K562 (cell line): ENCODE data around the gene DNAAF3. TPM values are rescaled to one million over a fixed set of nuclear protein-coding genes. Genes with fewer than 3 reads are reported as not detected.
A peak's percentile ranks its signal among the peaks of the same experiment; 100 is the strongest.

Source experiments
- FOXJ2 ChIP-seq: fragments of 200-800 bp; sonication (Bioruptor generic); IDR thresholded peaks from 2 replicates; pipeline ENCODE4 v1.6.1; 2016; ENCODE audit warnings: missing genetic modification characterization, missing compliant biosample characterization
- MLX ChIP-seq, 2 experiments: fragments of 450-650 bp in 1 of 2; sonication (generic) in 1 of 2; formaldehyde crosslinking; conservative IDR thresholded peaks; 2 replicates each; pipeline versions ENCODE4 v1.4.0 to v1.8.1; 2020 to 2022; ENCODE audit warnings: mild to moderate bottlenecking in 1 of 2, missing genetic modification reagents in 1 of 2
- PRPF4 ChIP-seq: fragments of 200-400 bp; formaldehyde crosslinking; IDR thresholded peaks from one replicate; pipeline ENCODE4 v1.6.1; 2017; ENCODE audit warnings: low read length, low read depth, mild to moderate bottlenecking; ENCODE audit not compliant: insufficient read depth, poor library complexity, severe bottlenecking
- PTTG1 ChIP-seq: fragments of 450-650 bp; IDR thresholded peaks from 2 replicates; pipeline ENCODE4 v1.6.1; 2016; ENCODE audit warnings: low read depth, mild to moderate bottlenecking, missing genetic modification characterization, missing compliant biosample characterization
- ZNF175 ChIP-seq: fragments of 200-800 bp; sonication (Bioruptor generic); IDR thresholded peaks from 2 replicates; pipeline ENCODE4 v1.6.1; 2016; ENCODE audit warnings: low read depth, mild to moderate bottlenecking, missing genetic modification characterization, missing compliant biosample characterization
- ZNF551 ChIP-seq: fragments of 250-450 bp; sonication (Bioruptor Pico); IDR thresholded peaks from 2 replicates; pipeline ENCODE4 v1.5.0; 2021; ENCODE audit warnings: mild to moderate bottlenecking, moderate library complexity
- ZNF780A ChIP-seq: fragments of 250-450 bp; sonication (Bioruptor Pico); IDR thresholded peaks from 2 replicates; pipeline ENCODE4 v1.5.0; 2021; ENCODE audit warnings: mild to moderate bottlenecking
- polyA plus RNA-seq, 8 experiments: library from polyadenylated mRNA; depleted of rRNA in 4 of 8; stranded (reverse) in 5 of 8; unstranded in 3 of 8; fragments of >200 nt; fragmentation: Nextera tagmentation in 2 of 8; fragmentation: Illumina TruSeq in 1 of 8; extraction: Ambion mirVana in 2 of 8; extraction: Trizol in 1 of 8; gene quantifications; 2 replicates each; pipeline versions ENCODE4 v1.2.1 to v1.2.3, GENCODE V29; 2011 to 2014; ENCODE audit warnings: inconsistent platforms in 1 of 8, missing spikeins in 1 of 8
- total RNA-seq, 7 experiments: library from RNA; depleted of rRNA in 6 of 7; stranded (reverse); fragments of >200 nt in 6 of 7; fragmentation: Illumina TruSeq in 2 of 7; extraction: Trizol in 2 of 7; gene quantifications; 2 replicates each; pipeline versions ENCODE4 v1.2.1 to v1.2.3, GENCODE V29; 2011 to 2021; ENCODE audit warnings: low replicate concordance in 1 of 7
- TF ChIP-seq, protein P1 (sequence below): fragments of 250-450 bp; sonication (Bioruptor Pico); IDR thresholded peaks from 2 replicates; pipeline ENCODE4 v1.4.0; 2020; ENCODE audit warnings: mild to moderate bottlenecking, moderate library complexity
- TF ChIP-seq, protein P2 (sequence below): sonication (generic); formaldehyde crosslinking; IDR thresholded peaks from 2 replicates; pipeline ENCODE4 v1.8.1; 2023; ENCODE audit warnings: mild to moderate bottlenecking, missing genetic modification reagents, moderate library complexity
- TF ChIP-seq, protein P3 (sequence below), 2 experiments: fragments of 450-650 bp; IDR thresholded peaks; 2 replicates each; pipeline ENCODE4 v1.6.1; 2016; ENCODE audit warnings: mild to moderate bottlenecking in 2 of 2, borderline replicate concordance in 1 of 2, low read depth in 1 of 2, moderate library complexity in 1 of 2

DNAAF3 gene
- total and polyA plus RNA-seq, 9 of the 15 experiments (the other 6 are each of a cell fraction or from before 2014, with no cell fraction given): 21.6 to 61.5 (median 43.0) TPM

- TF ChIP-seq, protein P1, sequence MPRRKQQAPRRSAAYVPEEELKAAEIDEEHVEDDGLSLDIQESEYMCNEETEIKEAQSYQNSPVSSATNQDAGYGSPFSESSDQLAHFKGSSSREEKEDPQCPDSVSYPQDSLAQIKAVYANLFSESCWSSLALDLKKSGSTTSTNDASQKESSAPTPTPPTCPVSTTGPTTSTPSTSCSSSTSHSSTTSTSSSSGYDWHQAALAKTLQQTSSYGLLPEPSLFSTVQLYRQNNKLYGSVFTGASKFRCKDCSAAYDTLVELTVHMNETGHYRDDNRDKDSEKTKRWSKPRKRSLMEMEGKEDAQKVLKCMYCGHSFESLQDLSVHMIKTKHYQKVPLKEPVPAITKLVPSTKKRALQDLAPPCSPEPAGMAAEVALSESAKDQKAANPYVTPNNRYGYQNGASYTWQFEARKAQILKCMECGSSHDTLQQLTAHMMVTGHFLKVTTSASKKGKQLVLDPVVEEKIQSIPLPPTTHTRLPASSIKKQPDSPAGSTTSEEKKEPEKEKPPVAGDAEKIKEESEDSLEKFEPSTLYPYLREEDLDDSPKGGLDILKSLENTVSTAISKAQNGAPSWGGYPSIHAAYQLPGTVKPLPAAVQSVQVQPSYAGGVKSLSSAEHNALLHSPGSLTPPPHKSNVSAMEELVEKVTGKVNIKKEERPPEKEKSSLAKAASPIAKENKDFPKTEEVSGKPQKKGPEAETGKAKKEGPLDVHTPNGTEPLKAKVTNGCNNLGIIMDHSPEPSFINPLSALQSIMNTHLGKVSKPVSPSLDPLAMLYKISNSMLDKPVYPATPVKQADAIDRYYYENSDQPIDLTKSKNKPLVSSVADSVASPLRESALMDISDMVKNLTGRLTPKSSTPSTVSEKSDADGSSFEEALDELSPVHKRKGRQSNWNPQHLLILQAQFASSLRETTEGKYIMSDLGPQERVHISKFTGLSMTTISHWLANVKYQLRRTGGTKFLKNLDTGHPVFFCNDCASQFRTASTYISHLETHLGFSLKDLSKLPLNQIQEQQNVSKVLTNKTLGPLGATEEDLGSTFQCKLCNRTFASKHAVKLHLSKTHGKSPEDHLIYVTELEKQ (CRISPR knock-in tag): no peak
- no peak for TF ChIP-seq ZNF551
- no peak for TF ChIP-seq ZNF780A (CRISPR knock-in tag)
- TF ChIP-seq, protein P2, sequence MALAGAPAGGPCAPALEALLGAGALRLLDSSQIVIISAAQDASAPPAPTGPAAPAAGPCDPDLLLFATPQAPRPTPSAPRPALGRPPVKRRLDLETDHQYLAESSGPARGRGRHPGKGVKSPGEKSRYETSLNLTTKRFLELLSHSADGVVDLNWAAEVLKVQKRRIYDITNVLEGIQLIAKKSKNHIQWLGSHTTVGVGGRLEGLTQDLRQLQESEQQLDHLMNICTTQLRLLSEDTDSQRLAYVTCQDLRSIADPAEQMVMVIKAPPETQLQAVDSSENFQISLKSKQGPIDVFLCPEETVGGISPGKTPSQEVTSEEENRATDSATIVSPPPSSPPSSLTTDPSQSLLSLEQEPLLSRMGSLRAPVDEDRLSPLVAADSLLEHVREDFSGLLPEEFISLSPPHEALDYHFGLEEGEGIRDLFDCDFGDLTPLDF (CRISPR knock-in tag): no peak; the same call in 1 of the 2 replicates
- TF ChIP-seq PRPF4: no peak
- TF ChIP-seq, protein P3, sequence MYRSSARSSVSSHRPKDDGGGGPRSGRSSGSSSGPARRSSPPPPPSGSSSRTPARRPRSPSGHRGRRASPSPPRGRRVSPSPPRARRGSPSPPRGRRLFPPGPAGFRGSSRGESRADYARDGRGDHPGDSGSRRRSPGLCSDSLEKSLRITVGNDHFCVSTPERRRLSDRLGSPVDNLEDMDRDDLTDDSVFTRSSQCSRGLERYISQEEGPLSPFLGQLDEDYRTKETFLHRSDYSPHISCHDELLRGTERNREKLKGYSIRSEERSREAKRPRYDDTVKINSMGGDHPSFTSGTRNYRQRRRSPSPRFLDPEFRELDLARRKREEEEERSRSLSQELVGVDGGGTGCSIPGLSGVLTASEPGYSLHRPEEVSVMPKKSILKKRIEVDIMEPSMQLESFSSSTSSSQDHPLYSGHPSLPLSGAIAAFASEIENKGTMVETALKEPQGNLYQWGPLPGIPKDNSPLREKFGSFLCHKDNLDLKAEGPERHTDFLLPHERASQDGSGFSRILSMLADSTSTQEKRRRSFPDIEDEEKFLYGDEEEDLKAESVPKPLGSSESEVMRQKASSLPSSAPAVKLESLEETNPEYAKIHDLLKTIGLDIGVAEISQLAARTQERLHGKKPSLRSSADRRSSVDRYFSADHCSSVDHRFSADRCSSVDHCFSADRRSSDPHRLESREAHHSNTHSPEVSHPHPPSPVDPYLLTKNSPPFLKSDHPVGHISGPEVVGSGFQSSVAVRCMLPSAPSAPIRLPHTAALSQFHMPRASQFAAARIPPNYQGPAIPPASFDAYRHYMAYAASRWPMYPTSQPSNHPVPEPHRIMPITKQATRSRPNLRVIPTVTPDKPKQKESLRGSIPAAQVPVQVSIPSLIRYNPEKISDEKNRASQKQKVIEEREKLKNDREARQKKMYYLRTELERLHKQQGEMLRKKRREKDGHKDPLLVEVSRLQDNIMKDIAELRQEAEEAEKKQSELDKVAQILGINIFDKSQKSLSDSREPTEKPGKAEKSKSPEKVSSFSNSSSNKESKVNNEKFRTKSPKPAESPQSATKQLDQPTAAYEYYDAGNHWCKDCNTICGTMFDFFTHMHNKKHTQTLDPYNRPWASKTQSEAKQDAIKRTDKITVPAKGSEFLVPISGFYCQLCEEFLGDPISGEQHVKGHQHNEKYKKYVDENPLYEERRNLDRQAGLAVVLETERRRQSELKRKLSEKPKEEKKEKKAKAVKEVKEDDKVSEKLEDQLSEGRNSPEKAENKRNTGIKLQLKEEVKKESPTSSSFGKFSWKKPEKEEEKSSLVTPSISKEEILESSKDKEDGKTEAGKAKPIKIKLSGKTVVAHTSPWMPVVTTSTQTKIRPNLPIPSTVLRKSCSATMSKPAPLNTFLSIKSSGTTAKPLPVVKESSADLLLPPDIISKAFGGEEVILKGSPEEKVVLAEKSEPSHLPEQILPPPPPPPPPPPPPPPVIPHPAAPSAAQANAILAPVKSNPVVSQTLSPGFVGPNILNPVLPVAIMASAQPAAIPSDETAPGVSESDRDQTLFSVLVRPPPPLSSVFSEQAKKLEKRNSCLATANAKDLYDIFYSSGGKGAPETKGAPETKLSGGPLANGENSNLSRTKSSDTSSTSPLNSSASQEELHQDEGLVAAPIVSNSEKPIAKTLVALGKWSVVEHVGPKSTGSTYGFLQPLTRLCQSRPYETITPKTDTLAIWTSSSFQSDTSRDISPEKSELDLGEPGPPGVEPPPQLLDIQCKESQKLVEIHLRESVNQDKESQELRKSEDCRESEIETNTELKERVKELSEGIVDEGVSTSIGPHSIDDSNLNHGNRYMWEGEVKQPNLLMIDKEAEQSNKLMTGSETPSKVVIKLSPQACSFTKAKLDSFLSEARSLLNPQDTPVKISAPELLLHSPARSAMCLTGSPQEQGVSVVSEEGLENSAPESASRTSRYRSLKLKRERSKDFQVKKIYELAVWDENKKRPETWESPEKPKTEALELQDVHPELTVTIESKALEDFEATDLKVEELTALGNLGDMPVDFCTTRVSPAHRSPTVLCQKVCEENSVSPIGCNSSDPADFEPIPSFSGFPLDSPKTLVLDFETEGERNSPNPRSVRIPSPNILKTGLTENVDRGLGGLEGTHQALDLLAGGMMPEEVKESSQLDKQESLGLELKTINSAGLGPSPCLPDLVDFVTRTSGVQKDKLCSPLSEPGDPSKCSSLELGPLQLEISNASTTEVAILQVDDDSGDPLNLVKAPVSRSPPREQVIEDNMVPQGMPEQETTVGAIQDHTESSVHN (IDR thresholded peaks at IDR 0.05; ENCODE audit: borderline replicate concordance in 1 of 2, low read depth in 1 of 2): no peak
- TF ChIP-seq ZNF175 (CRISPR knock-in tag): no peak
- 0 out of 2 replicates have a peak, but pooled peaks have one; percentile 45 for TF ChIP-seq FOXJ2
- no peak for TF ChIP-seq PTTG1 (tag)
- peak in 1 of 2 experiments; percentile 61; a peak in 1 of 4 replicates for TF ChIP-seq MLX (CRISPR knock-in tag; conservative IDR thresholded peaks at IDR 0.05)
Observed at GRCh38 chr19:55160128-55160985, 6.1 kb downstream of the DNAAF3 start (continued).
